B cell (primary cell): ENCODE measurements around the gene RAB28. TPM values are rescaled to one million over a fixed set of nuclear protein-coding genes. Genes with fewer than 3 reads are reported as not detected.

Experiments
- ATAC-seq: fragments of 200-7000 bp; cut with Tn5 transposase; one replicate; pipeline ENCODE4 v1.10.0; 2021; ENCODE audit warnings: low read depth, mild to moderate bottlenecking, moderate number of reproducible peaks, moderate library complexity
- CTCF ChIA-PET: fragments of 350-600 bp; sonication (Branson Sonifier 250); formaldehyde crosslinking; loops from one replicate; lab custom pipeline; 2021; ENCODE audit warnings: antibody characterized with exemption, inconsistent platforms; lab: Charles Lee
- POLR2A ChIA-PET: fragments of 350-600 bp; sonication (Branson Sonifier 250); formaldehyde crosslinking; loops from one replicate; lab custom pipeline; 2021; ENCODE audit warnings: antibody characterized with exemption; lab: Charles Lee
- DNase-seq: peaks from one replicate; pipeline ENCODE4 v3.0.0; 2013
- H2AFZ ChIP-seq: 2 replicates; pipeline ENCODE4 v1.6.1; 2012; ENCODE audit warnings: mild to moderate bottlenecking, low read depth, low read length; ENCODE audit not compliant: insufficient read depth, poor library complexity, severe bottlenecking
- H3K27ac ChIP-seq, 2 donors: 1 replicate in 1 of 2; 2 replicates in 1 of 2; pipeline ENCODE4 v1.5.1; 2012 to 2013; ENCODE audit warnings: low read length in 2 of 2, mild to moderate bottlenecking in 2 of 2, moderate library complexity in 1 of 2
- H3K27me3 ChIP-seq, 4 experiments: fragments of 200-600 bp in 1 of 4; sonication (generic) in 1 of 4; replicated peaks in 1 of 4; 1 replicate in 2 of 4; 2 replicates in 2 of 4; pipeline versions ENCODE4 v1.6.1 to v1.7.0; 2013 to 2016; ENCODE audit warnings: low read length in 3 of 4, mild to moderate bottlenecking in 2 of 4, mixed read lengths in 1 of 4, moderate library complexity in 1 of 4; ENCODE audit not compliant: insufficient read depth in 4 of 4, control insufficient read depth in 3 of 4; ENCODE audit errors: control extremely low read depth in 1 of 4
- H3K36me3 ChIP-seq, 2 experiments: replicated peaks in 1 of 2; 1 replicate in 1 of 2; 2 replicates in 1 of 2; pipeline versions ENCODE4 v1.6.1 to v1.7.1; 2013; ENCODE audit warnings: low read length in 1 of 2; ENCODE audit not compliant: insufficient read depth in 2 of 2, control insufficient read depth in 1 of 2; ENCODE audit errors: control extremely low read depth in 1 of 2, extremely low read depth in 1 of 2
- H3K4me1 ChIP-seq, 2 donors: fragments of 200-600 bp in 1 of 2; sonication (generic) in 1 of 2; 1 replicate in 1 of 2; 2 replicates in 1 of 2; pipeline versions ENCODE4 v1.5.1 to v1.6.1; 2013 to 2017; ENCODE audit warnings: low read length in 2 of 2; ENCODE audit not compliant: control insufficient read depth in 2 of 2, insufficient read depth in 2 of 2
- H3K4me2 ChIP-seq: replicated peaks from 2 replicates; pipeline ENCODE3; 2012; ENCODE audit warnings: mild to moderate bottlenecking, low read depth, low read length; ENCODE audit not compliant: poor library complexity, severe bottlenecking
- H3K4me3 ChIP-seq, 5 experiments: fragments of 200-600 bp in 1 of 5; sonication (generic) in 1 of 5; 1 replicate in 3 of 5; 2 replicates in 2 of 5; pipeline versions ENCODE4 v1.5.1 to v1.7.0; 2011 to 2016; ENCODE audit warnings: low read length in 4 of 5, mild to moderate bottlenecking in 4 of 5, low read depth in 2 of 5, control low read depth in 1 of 5, moderate library complexity in 1 of 5; ENCODE audit not compliant: insufficient read depth in 1 of 5; ENCODE audit errors: control extremely low read depth in 1 of 5, extremely low read depth in 1 of 5
- H3K79me2 ChIP-seq: fragments of 200-600 bp; sonication (generic); one replicate; pipeline ENCODE4 v1.6.0; 2016; ENCODE audit warnings: low read length; ENCODE audit not compliant: control insufficient read depth, insufficient read depth
- H3K9ac ChIP-seq: fragments of 200-600 bp; sonication (generic); 2 replicates; pipeline ENCODE4 v1.6.1; 2017; ENCODE audit warnings: mild to moderate bottlenecking, low read length, moderate library complexity
- H3K9me3 ChIP-seq, 3 donors: one replicate each; pipeline versions ENCODE4 v1.6.1 to v1.7.1; 2013; ENCODE audit warnings: low read length in 2 of 3; ENCODE audit not compliant: control insufficient read depth in 2 of 3, insufficient read depth in 1 of 3; ENCODE audit errors: control extremely low read depth in 1 of 3
- H4K20me1 ChIP-seq: 2 replicates; pipeline ENCODE4 v1.6.0; 2012; ENCODE audit warnings: mild to moderate bottlenecking, low read length; ENCODE audit not compliant: insufficient read depth, control insufficient read depth, poor library complexity, severe bottlenecking
- H3K27ac Mint-ChIP-seq: one replicate; pipeline ENCODE4 v1.8.0; 2021; ENCODE audit warnings: mixed read lengths
- H3K27me3 Mint-ChIP-seq: one replicate; pipeline ENCODE4 v1.8.0; 2021; ENCODE audit warnings: mixed read lengths
- H3K4me1 Mint-ChIP-seq: one replicate; pipeline ENCODE4 v1.8.0; 2021; ENCODE audit warnings: mixed read lengths
- H3K4me3 Mint-ChIP-seq: one replicate; pipeline ENCODE4 v1.8.0; 2021; ENCODE audit warnings: mixed read lengths
- H3K9me3 Mint-ChIP-seq: one replicate; pipeline ENCODE4 v1.8.0; 2022; ENCODE audit warnings: mixed read lengths; ENCODE audit not compliant: insufficient read depth
- EZH2 ChIP-seq: IDR thresholded peaks from 2 replicates; pipeline ENCODE4 v1.6.1; 2012; ENCODE audit warnings: borderline replicate concordance, low read depth, mild to moderate bottlenecking, moderate library complexity, low read length; ENCODE audit not compliant: insufficient read depth, poor library complexity, severe bottlenecking
- WGBS: methylation state at CpG from one replicate; pipeline ENCODE4 v1.1.5; 2013; ENCODE audit warnings: missing lambda C conversion rate; ENCODE audit not compliant: insufficient coverage; 5-methylcytosine and 5-hydroxymethylcytosine counted together
- intact Hi-C: fragments of 100-400 bp; cut with micrococcal nuclease; formaldehyde crosslinking; loops from one replicate; pipeline ENCODE4 v1.10.0; 2022
- polyA plus RNA-seq: library from polyadenylated mRNA; depleted of rRNA; stranded (reverse); fragments of >200 nt; gene quantifications from 2 replicates; pipeline ENCODE4 v1.2.3, GENCODE V29; 2012
- total RNA-seq, 2 donors: library from RNA; stranded (reverse); fragments of 120-200 nt in 1 of 2; gene quantifications; 1 replicate in 1 of 2; 2 replicates in 1 of 2; pipeline versions ENCODE4 v1.2.3 to v1.2.4, GENCODE V29; 2013 to 2022
- TF ChIP-seq, protein P1 (sequence below): fragments of 200-600 bp; IDR thresholded peaks from one replicate; pipeline ENCODE4 v1.8.0; 2022; ENCODE audit warnings: antibody characterized with exemption, mild to moderate bottlenecking

RAB28 gene
- total and polyA plus RNA-seq, 2 donors (not counting 1 experiment from before 2014, with no cell fraction given) = 7.2 to 17.4 TPM

DNA sequence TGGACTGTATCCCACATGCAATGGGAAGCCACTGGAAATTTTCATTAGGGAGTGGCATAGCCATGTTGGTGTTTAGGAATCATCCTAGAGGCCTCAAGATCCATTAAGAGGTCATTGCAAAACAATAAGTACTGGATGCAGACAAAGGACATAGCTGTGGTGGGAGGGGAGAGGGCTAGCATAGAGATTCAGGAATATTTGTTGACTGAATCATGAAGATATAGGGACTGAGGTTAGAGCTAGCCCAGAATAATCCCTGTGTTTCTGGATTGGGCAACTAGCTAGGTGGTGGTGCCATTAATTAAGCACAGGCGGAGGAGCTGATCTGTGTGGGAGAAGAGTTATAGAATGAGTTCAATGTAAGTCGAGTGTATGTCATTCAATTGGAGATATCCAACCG lies 135.0 kb downstream of the RAB28 start:
- no peak overlapping the region for H3K4me2 ChIP-seq
- H3K79me2 ChIP-seq = no peaks in the 10 kb centered on the region
- no peak overlapping the region for H3K4me3 Mint-ChIP-seq
- no peaks in the 10 kb centered on the region for H3K27me3 ChIP-seq
- H3K4me3 ChIP-seq = no peak overlapping the region
- 95% methylated on average over 3 of the region's 3 CpGs for WGBS
- ChIA-PET CTCF (no interaction called here), POLR2A (no interaction called here)
- H3K4me1 Mint-ChIP-seq = no peaks in the 10 kb centered on the region
- DNase-seq = no peak
- no peaks in the 10 kb centered on the region for H3K36me3 ChIP-seq
- H3K27ac Mint-ChIP-seq = no peak overlapping the region
- no peaks in the 10 kb centered on the region for H3K4me1 ChIP-seq
- TF ChIP-seq EZH2 = no peak
- TF ChIP-seq, protein P1, sequence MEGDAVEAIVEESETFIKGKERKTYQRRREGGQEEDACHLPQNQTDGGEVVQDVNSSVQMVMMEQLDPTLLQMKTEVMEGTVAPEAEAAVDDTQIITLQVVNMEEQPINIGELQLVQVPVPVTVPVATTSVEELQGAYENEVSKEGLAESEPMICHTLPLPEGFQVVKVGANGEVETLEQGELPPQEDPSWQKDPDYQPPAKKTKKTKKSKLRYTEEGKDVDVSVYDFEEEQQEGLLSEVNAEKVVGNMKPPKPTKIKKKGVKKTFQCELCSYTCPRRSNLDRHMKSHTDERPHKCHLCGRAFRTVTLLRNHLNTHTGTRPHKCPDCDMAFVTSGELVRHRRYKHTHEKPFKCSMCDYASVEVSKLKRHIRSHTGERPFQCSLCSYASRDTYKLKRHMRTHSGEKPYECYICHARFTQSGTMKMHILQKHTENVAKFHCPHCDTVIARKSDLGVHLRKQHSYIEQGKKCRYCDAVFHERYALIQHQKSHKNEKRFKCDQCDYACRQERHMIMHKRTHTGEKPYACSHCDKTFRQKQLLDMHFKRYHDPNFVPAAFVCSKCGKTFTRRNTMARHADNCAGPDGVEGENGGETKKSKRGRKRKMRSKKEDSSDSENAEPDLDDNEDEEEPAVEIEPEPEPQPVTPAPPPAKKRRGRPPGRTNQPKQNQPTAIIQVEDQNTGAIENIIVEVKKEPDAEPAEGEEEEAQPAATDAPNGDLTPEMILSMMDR = no peak
- no peaks in the 10 kb centered on the region for H3K9me3 Mint-ChIP-seq
- intact Hi-C loops = no loop called here
- H3K9ac ChIP-seq = no peak overlapping the region
- H2AFZ ChIP-seq = no peak overlapping the region
- H4K20me1 ChIP-seq = no peaks in the 10 kb centered on the region
- H3K27ac ChIP-seq = no peak overlapping the region
- no peaks in the 10 kb centered on the region for H3K27me3 Mint-ChIP-seq
- no peaks in the 10 kb centered on the region for H3K9me3 ChIP-seq
- ATAC-seq = no peak

GRCh38 chr4:13348216-13348615 lies 135.9 kb downstream of the RAB28 start:
- H3K4me3 Mint-ChIP-seq = no peak overlapping the region
- no peaks in the 10 kb centered on the region for H3K4me1 Mint-ChIP-seq
- 78% methylated on average over 3 of the region's 3 CpGs for WGBS
- ChIA-PET POLR2A (no interaction called here), CTCF (no interaction called here)
- Histone ChIP-seq H2AFZ (no peak overlapping the region), H3K36me3 (no peaks in the 10 kb centered on the region), H3K79me2 (no peaks in the 10 kb centered on the region), H3K4me1 (no peaks in the 10 kb centered on the region), H3K4me2 (no peak overlapping the region), H3K9ac (no peak overlapping the region), H4K20me1 (no peaks in the 10 kb centered on the region), H3K9me3 (no peaks in the 10 kb centered on the region), H3K27me3 (no peaks in the 10 kb centered on the region), H3K4me3 (no peak overlapping the region), H3K27ac (no peak overlapping the region)
- ATAC-seq = no peak
- no peaks in the 10 kb centered on the region for H3K27me3 Mint-ChIP-seq
- TF ChIP-seq EZH2 = no peak
- TF ChIP-seq, protein P1 = no peak
- no peak overlapping the region for H3K27ac Mint-ChIP-seq
- no peak for DNase-seq
- H3K9me3 Mint-ChIP-seq = no peaks in the 10 kb centered on the region
- intact Hi-C loops = no loop called here
